ENCODE measurements around the gene DLD. TPM values are rescaled to one million over a fixed set of nuclear protein-coding genes. Genes with fewer than 3 reads are reported as not detected.
"Not testable (repeated sequence)": the region's sequence is repeated elsewhere in the genome, so short reads cannot be mapped to it uniquely, and the experiment has no call there.

Gene DLD
- total and polyA plus RNA-seq, 12 donors = 21.6 to 616 (median 149) TPM

- TF ChIP-seq CTCF (IDR thresholded peaks at IDR 0.05) (no peak), POLR2A (IDR thresholded peaks at IDR 0.05) (no peak)
- WGBS, 4 donors = 91 to 99% (median 96%) methylated on average over 2 of the region's 2 CpGs
- intact Hi-C loops (cut with DNase I) = no loop called here
- Histone ChIP-seq H3K27ac (no peak overlapping the region), H3K9me3 (replicated peaks in 1 of 3) (no peaks in the 10 kb centered on the region), H3K27me3 (no peaks in the 10 kb centered on the region), H3K4me3 (no peak overlapping the region), H3K4me1 (replicated peaks in 1 of 2) (peaks cover 0 to 19% of the 10 kb centered on the region in 2 donors), H3K36me3 (replicated peaks in 1 of 2) (peaks cover 0 to 38% of the 10 kb centered on the region in 2 donors)
- no peak for DNase-seq
Observed at GRCh38 chr7:107915541-107915940, 24.6 kb downstream of the DLD start.

GRCh38 chr7:107917763-107918651 is 27.0 kb downstream of the DLD start:
- peaks cover 0 to 20% of the 10 kb centered on the region in 2 donors for H3K4me1 ChIP-seq (replicated peaks in 1 of 2)
- TF ChIP-seq POLR2A (IDR thresholded peaks at IDR 0.05) = no peak
- TF ChIP-seq CTCF (IDR thresholded peaks at IDR 0.05) = no peak
- intact Hi-C loops (cut with DNase I) = no loop called here
- no peaks in the 10 kb centered on the region for H3K9me3 ChIP-seq (replicated peaks in 1 of 3)
- peaks cover 0 to 45% of the 10 kb centered on the region in 2 donors for H3K36me3 ChIP-seq (replicated peaks in 1 of 2)
- WGBS, 4 donors = 68 to 86% (median 79%) methylated on average over 3 of the region's 3 CpGs
- no peak overlapping the region for H3K4me3 ChIP-seq
- no peak for DNase-seq
- no peaks in the 10 kb centered on the region for H3K27me3 ChIP-seq
- H3K27ac ChIP-seq = no peak overlapping the region

- peaks cover 0 to 46% of the 10 kb centered on the region in 2 donors for H3K36me3 ChIP-seq (replicated peaks in 1 of 2)
- H3K4me3 ChIP-seq = no peak overlapping the region
- DNase-seq = no peak
- TF ChIP-seq POLR2A (IDR thresholded peaks at IDR 0.05) (no peak), CTCF (IDR thresholded peaks at IDR 0.05) (no peak)
- peaks cover 0 to 12% of the 10 kb centered on the region in 2 donors for H3K4me1 ChIP-seq (replicated peaks in 1 of 2)
- 91 to 97% (median 96%) methylated on average over 2 of the region's 2 CpGs for WGBS, 4 donors
- intact Hi-C loops (cut with DNase I) = no loop called here
- H3K27ac ChIP-seq = no peak overlapping the region
- no peaks in the 10 kb centered on the region for H3K27me3 ChIP-seq
- H3K9me3 ChIP-seq (replicated peaks in 1 of 3) = no peaks in the 10 kb centered on the region
Observed at GRCh38 chr7:107918948-107919347, 28.0 kb downstream of the DLD start.

- intact Hi-C loops (cut with DNase I) = no loop called here
- no peak for DNase-seq
- H3K27me3 ChIP-seq = no peaks in the 10 kb centered on the region
- peaks cover 0 to 59% of the 10 kb centered on the region in 2 donors for H3K36me3 ChIP-seq (replicated peaks in 1 of 2)
- H3K27ac ChIP-seq = no peak overlapping the region
- no peaks in the 10 kb centered on the region for H3K9me3 ChIP-seq (replicated peaks in 1 of 3)
- peaks cover 0 to 7% of the 10 kb centered on the region in 2 donors for H3K4me1 ChIP-seq (replicated peaks in 1 of 2)
- TF ChIP-seq CTCF (IDR thresholded peaks at IDR 0.05) = no peak
- TF ChIP-seq POLR2A (IDR thresholded peaks at IDR 0.05) = no peak
- WGBS, 4 donors = 13 to 42% (median 33%) methylated on average over 1 of the region's 1 CpG
- H3K4me3 ChIP-seq = no peak overlapping the region
Observed at GRCh38 chr7:107920048-107920772, 29.2 kb downstream of the DLD start.

- H3K27ac ChIP-seq; intact Hi-C loops (cut with DNase I): not testable (repeated sequence)
- H3K36me3 ChIP-seq (replicated peaks in 1 of 2) = peaks cover 0 to 65% of the 10 kb centered on the region in 2 donors
Observed at GRCh38 chr7:107921826-107922225, 30.8 kb downstream of the DLD start.

More at GRCh38 chr7:107921826-107922225, 30.8 kb downstream of the DLD start:
- H3K4me1 ChIP-seq (replicated peaks in 1 of 2); DNase-seq; H3K9me3 ChIP-seq (replicated peaks in 1 of 3); H3K27me3 ChIP-seq; H3K4me3 ChIP-seq: not testable (repeated sequence)
- WGBS, 4 donors = 50 to 97% (median 69%) methylated on average over 2 of the region's 2 CpGs
